ENCODE results near the gene TGM6.

TGM6 gene

GRCh38 chr20:2380601-2381000 lies at the start of gene TGM6:
Gene TGM6, plus strand, starts transcription at chr20:2380901. Its CDS starts 68 bp downstream, at chr20:2380969.
- Histone ChIP-seq H3K27me3 (ENCODE audit: control insufficient read depth, insufficient read depth, low read length) (no peaks in the 10 kb centered on the region), H3K27ac (ENCODE audit: low read length) (no peak within 1 kb of the TSS), H3K36me3 (ENCODE audit: control insufficient read depth, low read depth, low read length) (no peaks in the 10 kb centered on the region), H3K9me3 (ENCODE audit: control insufficient read depth, low read depth, low read length) (no peaks in the 10 kb centered on the region), H3K4me3 (ENCODE audit: low read length) (no peak within 1 kb of the TSS), H3K4me1 (ENCODE audit: control insufficient read depth, low read depth, low read length) (peaks cover 11% of the 10 kb centered on the region), H3K9ac (ENCODE audit: low read length) (no peak within 1 kb of the TSS)

GRCh38 chr20:2331106-2331505 lies 49.6 kb upstream of the TGM6 start:
- Histone ChIP-seq H3K4me1 (ENCODE audit: control insufficient read depth, low read depth, low read length) (peaks cover 6% of the 10 kb centered on the region), H3K36me3 (ENCODE audit: control insufficient read depth, low read depth, low read length) (no peaks in the 10 kb centered on the region), H3K27me3 (ENCODE audit: control insufficient read depth, insufficient read depth, low read length) (no peaks in the 10 kb centered on the region), H3K9ac (ENCODE audit: low read length) (no peak overlapping the region), H3K27ac (ENCODE audit: low read length) (no peak overlapping the region), H3K9me3 (ENCODE audit: control insufficient read depth, low read depth, low read length) (no peaks in the 10 kb centered on the region), H3K4me3 (ENCODE audit: low read length) (no peak overlapping the region)

- Histone ChIP-seq H3K4me1 (ENCODE audit: control insufficient read depth, low read depth, low read length) (peaks cover 6% of the 10 kb centered on the region), H3K27me3 (ENCODE audit: control insufficient read depth, insufficient read depth, low read length) (no peaks in the 10 kb centered on the region), H3K4me3 (ENCODE audit: low read length) (no peak overlapping the region), H3K9ac (ENCODE audit: low read length) (no peak overlapping the region), H3K36me3 (ENCODE audit: control insufficient read depth, low read depth, low read length) (no peaks in the 10 kb centered on the region), H3K9me3 (ENCODE audit: control insufficient read depth, low read depth, low read length) (no peaks in the 10 kb centered on the region), H3K27ac (ENCODE audit: low read length) (no peak overlapping the region)
These were observed 48.7 kb upstream of the TGM6 start for GRCh38 chr20:2331901-2332565.

- no peaks in the 10 kb centered on the region for H3K9me3 ChIP-seq (ENCODE audit: control insufficient read depth, low read depth, low read length)
- no peaks in the 10 kb centered on the region for H3K27me3 ChIP-seq (ENCODE audit: control insufficient read depth, insufficient read depth, low read length)
- H3K9ac ChIP-seq (ENCODE audit: low read length): no peak overlapping the region
- H3K36me3 ChIP-seq (ENCODE audit: control insufficient read depth, low read depth, low read length): no peaks in the 10 kb centered on the region
- H3K4me3 ChIP-seq (ENCODE audit: low read length): no peak overlapping the region
- H3K4me1 ChIP-seq (ENCODE audit: control insufficient read depth, low read depth, low read length): peaks cover 6% of the 10 kb centered on the region
- H3K27ac ChIP-seq (ENCODE audit: low read length): no peak overlapping the region
These were observed 48.0 kb upstream of the TGM6 start for GRCh38 chr20:2332711-2333110.

- Histone ChIP-seq H3K4me1 (ENCODE audit: control insufficient read depth, low read depth, low read length) (peaks cover 6% of the 10 kb centered on the region), H3K9ac (ENCODE audit: low read length) (no peak overlapping the region), H3K27ac (ENCODE audit: low read length) (no peak overlapping the region), H3K9me3 (ENCODE audit: control insufficient read depth, low read depth, low read length) (no peaks in the 10 kb centered on the region), H3K36me3 (ENCODE audit: control insufficient read depth, low read depth, low read length) (no peaks in the 10 kb centered on the region), H3K4me3 (ENCODE audit: low read length) (no peak overlapping the region), H3K27me3 (ENCODE audit: control insufficient read depth, insufficient read depth, low read length) (no peaks in the 10 kb centered on the region)
These were observed 46.9 kb upstream of the TGM6 start for GRCh38 chr20:2333821-2334220.

- H3K4me3 ChIP-seq (ENCODE audit: low read length): no peak overlapping the region
- no peak overlapping the region for H3K27ac ChIP-seq (ENCODE audit: low read length)
- no peaks in the 10 kb centered on the region for H3K36me3 ChIP-seq (ENCODE audit: control insufficient read depth, low read depth, low read length)
- no peaks in the 10 kb centered on the region for H3K4me1 ChIP-seq (ENCODE audit: control insufficient read depth, low read depth, low read length)
- H3K27me3 ChIP-seq (ENCODE audit: control insufficient read depth, insufficient read depth, low read length): no peaks in the 10 kb centered on the region
- H3K9ac ChIP-seq (ENCODE audit: low read length): no peak overlapping the region
- no peaks in the 10 kb centered on the region for H3K9me3 ChIP-seq (ENCODE audit: control insufficient read depth, low read depth, low read length)
These were observed 45.4 kb upstream of the TGM6 start for GRCh38 chr20:2335096-2335870.

- no peaks in the 10 kb centered on the region for H3K4me1 ChIP-seq (ENCODE audit: control insufficient read depth, low read depth, low read length)
- H3K27ac ChIP-seq (ENCODE audit: low read length): no peak overlapping the region
- no peak overlapping the region for H3K4me3 ChIP-seq (ENCODE audit: low read length)
- H3K36me3 ChIP-seq (ENCODE audit: control insufficient read depth, low read depth, low read length): no peaks in the 10 kb centered on the region
- H3K9me3 ChIP-seq (ENCODE audit: control insufficient read depth, low read depth, low read length): no peaks in the 10 kb centered on the region
- no peaks in the 10 kb centered on the region for H3K27me3 ChIP-seq (ENCODE audit: control insufficient read depth, insufficient read depth, low read length)
- H3K9ac ChIP-seq (ENCODE audit: low read length): no peak overlapping the region
These were observed 44.2 kb upstream of the TGM6 start for GRCh38 chr20:2336471-2336870.

- no peaks in the 10 kb centered on the region for H3K36me3 ChIP-seq (ENCODE audit: control insufficient read depth, low read depth, low read length)
- H3K4me3 ChIP-seq (ENCODE audit: low read length): no peak overlapping the region
- no peaks in the 10 kb centered on the region for H3K4me1 ChIP-seq (ENCODE audit: control insufficient read depth, low read depth, low read length)
- H3K27me3 ChIP-seq (ENCODE audit: control insufficient read depth, insufficient read depth, low read length): no peaks in the 10 kb centered on the region
- no peaks in the 10 kb centered on the region for H3K9me3 ChIP-seq (ENCODE audit: control insufficient read depth, low read depth, low read length)
- no peak overlapping the region for H3K9ac ChIP-seq (ENCODE audit: low read length)
- H3K27ac ChIP-seq (ENCODE audit: low read length): no peak overlapping the region
These were observed 43.6 kb upstream of the TGM6 start for GRCh38 chr20:2337142-2337541.

GRCh38 chr20:2338411-2339066 lies 42.2 kb upstream of the TGM6 start:
- Histone ChIP-seq H3K27me3 (ENCODE audit: control insufficient read depth, insufficient read depth, low read length) (no peaks in the 10 kb centered on the region), H3K36me3 (ENCODE audit: control insufficient read depth, low read depth, low read length) (no peaks in the 10 kb centered on the region), H3K9ac (ENCODE audit: low read length) (no peak overlapping the region), H3K9me3 (ENCODE audit: control insufficient read depth, low read depth, low read length) (no peaks in the 10 kb centered on the region), H3K27ac (ENCODE audit: low read length) (no peak overlapping the region), H3K4me1 (ENCODE audit: control insufficient read depth, low read depth, low read length) (no peaks in the 10 kb centered on the region), H3K4me3 (ENCODE audit: low read length) (no peak overlapping the region)

GRCh38 chr20:2340136-2340535 lies 40.6 kb upstream of the TGM6 start:
- Histone ChIP-seq H3K9me3 (ENCODE audit: control insufficient read depth, low read depth, low read length) (no peaks in the 10 kb centered on the region), H3K9ac (ENCODE audit: low read length) (no peak overlapping the region), H3K36me3 (ENCODE audit: control insufficient read depth, low read depth, low read length) (no peaks in the 10 kb centered on the region), H3K27ac (ENCODE audit: low read length) (no peak overlapping the region), H3K4me3 (ENCODE audit: low read length) (no peak overlapping the region), H3K27me3 (ENCODE audit: control insufficient read depth, insufficient read depth, low read length) (no peaks in the 10 kb centered on the region), H3K4me1 (ENCODE audit: control insufficient read depth, low read depth, low read length) (no peaks in the 10 kb centered on the region)

- H3K4me1 ChIP-seq (ENCODE audit: control insufficient read depth, low read depth, low read length): no peaks in the 10 kb centered on the region
- H3K27ac ChIP-seq (ENCODE audit: low read length): no peak overlapping the region
- no peak overlapping the region for H3K9ac ChIP-seq (ENCODE audit: low read length)
- H3K36me3 ChIP-seq (ENCODE audit: control insufficient read depth, low read depth, low read length): no peaks in the 10 kb centered on the region
- H3K27me3 ChIP-seq (ENCODE audit: control insufficient read depth, insufficient read depth, low read length): no peaks in the 10 kb centered on the region
- no peaks in the 10 kb centered on the region for H3K9me3 ChIP-seq (ENCODE audit: control insufficient read depth, low read depth, low read length)
- H3K4me3 ChIP-seq (ENCODE audit: low read length): no peak overlapping the region
These were observed 39.9 kb upstream of the TGM6 start for GRCh38 chr20:2340823-2341222.
